GM19238 (cell line): ENCODE data around the gene NAA10.
A peak's percentile ranks its signal among the peaks of the same experiment; 100 is the strongest.

Experiments
- DNase-seq: peaks from one replicate; pipeline ENCODE4 v3.0.0; 2011; ENCODE audit warnings: low spot score; ENCODE audit not compliant: insufficient read length

Gene NAA10

DNA sequence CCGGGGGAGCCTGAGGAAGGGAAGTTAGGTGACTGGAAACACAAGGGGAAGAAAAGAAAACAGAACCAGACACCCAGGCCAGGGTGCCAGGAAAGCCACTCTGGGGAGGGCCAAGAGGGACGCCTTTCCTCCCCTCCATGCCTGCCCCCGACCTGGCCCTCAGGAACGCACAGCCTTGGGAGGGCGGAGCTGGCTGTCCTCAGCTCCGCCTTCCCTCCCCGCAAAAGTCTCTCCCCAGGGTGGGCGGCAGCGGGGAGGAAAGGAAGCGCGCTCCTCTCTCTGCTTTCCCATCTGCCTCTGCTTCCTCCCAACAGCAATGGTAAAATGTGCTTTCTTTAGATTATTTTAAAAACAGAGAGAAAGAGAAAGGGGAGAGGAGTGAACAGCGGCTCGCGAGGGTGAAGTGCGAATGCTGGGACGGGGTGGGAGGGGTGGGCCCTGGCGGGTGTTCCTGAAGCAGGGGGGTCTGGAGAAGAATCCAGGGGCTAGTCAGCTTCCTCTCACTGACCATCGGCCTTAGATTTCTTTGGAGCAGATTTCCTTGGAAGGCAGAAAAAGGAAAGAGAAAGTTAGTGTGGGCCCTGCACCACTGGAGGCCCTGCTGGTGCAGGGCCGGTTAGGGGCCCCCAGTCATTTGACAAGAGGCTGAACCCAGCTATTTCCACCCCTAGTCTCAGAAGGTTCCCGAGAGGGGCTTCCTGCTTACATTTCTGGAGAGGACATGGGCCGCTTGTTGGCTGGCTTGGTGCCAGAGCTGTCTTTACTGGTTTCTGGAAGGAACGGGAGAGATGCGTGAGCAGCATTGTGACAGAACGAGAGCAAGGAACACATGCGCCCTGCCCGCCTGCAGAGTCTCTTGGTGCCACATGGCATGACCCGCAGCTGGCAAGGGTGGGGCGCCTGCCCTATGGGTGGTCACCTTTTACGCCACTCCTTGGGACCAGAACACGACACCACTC is 14.3 kb upstream of the NAA10 start:
- no peak for DNase-seq

DNA sequence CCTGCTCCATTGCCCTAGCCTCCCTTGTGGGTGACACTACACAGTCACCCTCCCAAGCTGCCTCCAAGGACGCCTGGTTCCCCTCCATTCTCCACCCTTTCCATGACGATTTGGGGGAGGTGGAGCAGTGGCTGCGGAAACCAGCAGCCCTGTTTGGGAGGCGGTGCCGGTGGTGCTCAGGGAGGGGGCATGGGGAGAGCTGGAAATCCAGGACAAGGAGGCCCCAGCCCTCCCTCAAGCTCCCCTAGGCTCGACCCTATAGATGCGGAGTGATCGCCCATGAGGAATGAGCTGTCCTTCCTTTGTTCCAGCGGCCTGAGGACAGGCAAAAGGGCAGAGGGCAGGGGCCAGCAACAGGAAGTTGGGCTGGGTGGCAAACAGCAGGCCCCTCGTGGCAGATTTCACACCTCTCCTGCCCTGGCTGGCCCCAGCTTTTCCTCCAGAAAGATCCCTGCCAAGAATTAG is 13.2 kb upstream of the NAA10 start:
- no peak for DNase-seq

DNA sequence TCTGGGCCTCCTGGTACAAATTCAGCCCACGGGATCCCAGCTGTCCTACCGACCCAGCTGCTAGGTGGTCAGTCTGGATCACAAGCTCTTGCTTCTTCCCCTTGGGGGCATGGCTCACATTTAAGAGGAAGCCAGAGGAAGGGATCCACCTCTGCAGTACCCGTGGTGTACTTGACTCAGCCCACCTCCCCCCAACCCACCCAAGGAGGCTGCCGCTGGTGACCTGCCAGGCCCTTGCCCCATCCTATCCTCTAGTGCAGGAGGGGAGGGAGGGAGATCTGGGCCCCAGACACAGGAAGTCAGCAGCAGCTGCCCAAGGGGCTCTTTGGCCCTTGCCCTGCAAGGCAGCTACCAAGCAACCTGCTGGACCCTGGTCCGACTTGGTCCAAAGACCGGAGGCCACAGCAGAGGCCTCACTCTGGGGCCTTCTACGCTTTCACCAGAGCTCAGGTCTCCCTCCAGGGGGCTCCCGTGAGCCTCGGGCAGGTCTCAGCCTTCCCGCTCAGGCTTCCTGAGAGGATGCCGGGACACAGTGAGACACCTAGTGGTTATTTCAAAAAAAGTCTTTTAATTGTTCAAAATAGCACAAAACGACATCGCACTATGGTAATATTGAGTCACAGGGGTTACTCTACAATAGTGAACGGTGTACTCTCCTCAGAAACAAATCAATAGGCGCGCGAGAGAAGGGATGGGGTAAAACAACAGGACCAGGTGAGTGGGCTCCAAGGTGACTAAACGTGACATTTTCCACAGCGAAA is 12.4 kb upstream of the NAA10 start:
- peak; percentile 88 for DNase-seq

DNA sequence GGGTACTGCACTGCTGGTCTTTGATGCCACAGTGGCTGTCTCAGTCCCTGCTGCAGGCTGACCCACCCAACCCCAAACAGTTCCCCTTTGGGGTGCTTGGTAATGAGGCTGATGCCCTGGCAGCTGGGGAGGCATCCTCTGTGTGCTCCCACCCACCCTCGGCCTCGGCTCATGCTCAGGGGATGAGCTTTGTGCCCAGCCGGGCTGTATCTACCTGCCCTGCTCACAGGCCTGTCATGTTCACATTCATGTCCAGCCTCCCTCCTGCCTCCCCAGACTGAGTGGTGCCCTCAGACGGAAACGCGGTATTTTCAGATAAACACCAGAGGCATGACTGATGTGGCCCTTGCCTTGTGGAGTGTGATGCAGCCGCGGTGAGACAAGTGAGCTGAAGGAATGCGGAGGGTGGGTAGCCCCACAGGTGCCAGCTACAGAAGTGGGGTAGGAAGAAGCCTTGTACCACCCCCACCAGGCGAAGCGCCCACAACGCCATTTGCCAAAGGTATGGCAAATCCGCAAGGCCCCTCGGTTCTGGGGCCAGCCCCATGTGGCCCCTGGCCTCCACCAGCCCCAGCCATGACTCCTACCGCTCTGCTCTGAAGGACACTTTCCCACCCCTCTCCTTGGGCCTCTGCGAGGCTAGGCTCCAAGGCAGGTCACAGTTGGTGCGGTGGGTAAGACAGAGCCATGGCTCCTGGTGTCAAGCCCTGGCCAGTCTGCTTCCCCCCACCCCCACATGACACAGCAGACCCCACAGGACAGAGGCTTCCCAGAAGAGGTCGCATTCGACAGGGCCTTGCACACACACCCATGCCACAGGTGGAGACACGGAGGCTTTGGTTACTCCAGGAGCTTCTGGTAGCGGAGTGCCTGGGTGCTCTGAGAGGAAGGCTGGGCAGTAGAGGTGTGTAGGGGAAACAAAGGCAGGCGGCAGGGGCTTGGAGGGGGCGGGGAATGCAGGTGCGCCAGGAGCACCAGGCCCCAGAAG is 11.4 kb upstream of the NAA10 start:
- DNase-seq, result no peak

DNA sequence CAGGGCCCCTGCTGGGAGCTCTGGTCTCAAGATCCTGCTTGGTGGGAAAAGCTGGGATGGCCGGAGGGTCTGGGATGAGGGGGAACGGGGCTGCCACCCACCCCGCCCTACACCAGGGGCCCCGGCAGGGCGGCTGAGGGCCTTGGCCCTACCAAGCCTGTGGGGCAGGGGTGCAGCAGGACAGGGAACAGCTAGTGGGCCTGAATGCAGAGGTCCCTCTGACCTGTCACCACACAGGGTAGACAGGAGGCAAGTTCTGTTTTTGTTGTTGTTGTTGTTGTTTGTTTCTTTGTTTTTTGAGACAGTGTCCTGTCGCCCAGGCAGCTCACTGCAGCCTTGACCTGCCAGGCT is 9.9 kb upstream of the NAA10 start:
- DNase-seq, result no peak

DNA sequence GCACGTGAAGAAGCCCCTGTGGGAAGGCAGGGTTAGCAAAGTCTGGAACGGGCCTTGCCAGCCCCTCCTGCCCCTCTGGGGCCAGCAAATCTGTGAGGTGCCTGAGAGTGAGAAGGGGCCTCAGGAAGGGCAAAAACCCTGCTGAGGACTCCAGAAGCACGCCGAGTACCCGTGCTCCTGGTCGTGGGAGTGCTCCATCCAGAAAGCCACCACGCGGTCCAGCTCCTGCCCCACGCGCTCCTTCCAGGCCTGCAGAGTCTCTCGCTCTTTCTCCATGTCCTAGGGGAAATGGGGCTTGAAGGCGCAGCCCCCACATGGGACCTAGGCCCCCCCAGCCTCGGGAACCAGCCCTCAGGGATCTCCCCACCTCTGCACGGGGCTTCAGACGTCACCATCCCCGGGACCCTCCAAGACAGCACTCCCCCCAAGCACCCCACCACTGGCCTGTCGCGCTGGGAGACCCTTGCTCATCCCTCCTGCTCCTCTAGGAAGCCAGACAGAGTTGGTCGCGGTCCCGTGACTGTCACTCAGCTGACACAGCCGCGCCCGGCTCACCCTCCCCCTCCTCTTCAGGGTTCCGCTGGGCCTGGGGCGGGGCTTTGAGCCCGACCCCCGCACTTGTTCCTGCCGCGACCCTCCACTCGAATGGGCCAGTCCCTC is 9.4 kb upstream of the NAA10 start, which contains the start of gene RENBP:
Gene RENBP, minus strand, starts transcription at position 504 of the 660 bp plus-strand sequence. Its CDS starts 33 bp downstream, at position 471.
- DNase-seq, result peak; percentile 49

DNA sequence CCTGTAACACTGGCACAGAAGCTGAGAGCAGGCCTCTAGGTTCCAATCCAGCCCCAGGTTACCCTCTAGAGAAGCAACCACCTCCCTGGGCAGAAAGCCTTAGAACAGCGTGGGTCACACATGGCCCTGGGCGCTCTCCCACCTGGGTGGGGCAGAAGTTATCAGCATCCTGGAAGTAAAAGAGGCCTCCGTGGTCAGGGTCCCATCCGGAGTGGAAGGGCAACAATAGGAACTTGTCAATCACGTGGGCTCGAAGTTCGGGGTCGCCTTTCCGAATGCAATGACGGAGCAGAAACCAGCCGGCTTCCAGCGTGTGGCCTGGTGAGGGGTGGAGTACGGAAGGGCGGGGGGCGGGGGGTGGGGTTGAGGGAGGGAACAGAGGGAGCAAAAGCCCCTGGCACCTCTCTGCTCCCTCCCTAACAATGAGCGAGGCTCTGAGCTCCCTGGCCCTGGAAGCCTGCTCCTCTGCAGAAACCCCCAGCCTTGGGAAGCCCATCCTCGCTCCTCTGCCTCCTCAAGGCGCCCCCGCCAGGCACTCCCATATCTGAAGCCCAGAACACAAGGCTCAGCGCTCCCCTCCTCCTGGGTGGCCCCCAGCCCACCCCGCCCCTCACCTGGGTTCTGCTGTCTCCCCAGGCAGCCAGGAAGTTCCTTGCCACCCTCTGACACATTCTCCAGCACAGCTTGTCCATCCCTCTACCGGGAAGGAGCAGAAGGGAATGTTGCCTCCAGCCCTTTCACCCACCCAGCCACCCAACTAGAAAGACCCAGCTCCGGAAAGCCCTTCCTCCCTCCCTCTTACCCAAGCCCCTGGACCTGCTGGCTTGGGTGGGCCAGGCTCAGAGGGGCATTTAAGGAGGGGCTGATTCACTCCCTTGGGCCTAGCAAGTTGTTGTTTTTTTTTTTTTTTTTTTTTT is 6.8 kb upstream of the NAA10 start:
- no peak for DNase-seq

DNA sequence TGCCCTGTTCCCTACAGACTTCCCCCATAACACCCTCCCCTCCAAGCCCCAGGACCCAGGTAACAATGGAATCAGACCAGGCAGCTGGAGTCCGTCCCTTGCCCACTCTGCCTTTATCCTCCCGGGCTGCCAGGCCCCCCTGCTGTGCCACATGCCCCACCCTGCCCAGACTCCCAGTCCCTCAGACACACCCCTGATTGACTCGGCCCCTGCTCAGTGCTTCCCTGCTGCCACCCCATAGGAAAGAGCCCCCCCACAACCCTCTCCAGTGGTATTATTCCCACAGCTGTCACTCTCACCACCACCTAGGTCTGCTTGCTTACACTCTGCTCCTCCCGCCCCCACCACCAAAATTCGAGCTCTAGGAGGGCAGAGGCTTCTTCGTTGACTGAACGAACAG is 4.7 kb upstream of the NAA10 start:
- no peak for DNase-seq

DNA sequence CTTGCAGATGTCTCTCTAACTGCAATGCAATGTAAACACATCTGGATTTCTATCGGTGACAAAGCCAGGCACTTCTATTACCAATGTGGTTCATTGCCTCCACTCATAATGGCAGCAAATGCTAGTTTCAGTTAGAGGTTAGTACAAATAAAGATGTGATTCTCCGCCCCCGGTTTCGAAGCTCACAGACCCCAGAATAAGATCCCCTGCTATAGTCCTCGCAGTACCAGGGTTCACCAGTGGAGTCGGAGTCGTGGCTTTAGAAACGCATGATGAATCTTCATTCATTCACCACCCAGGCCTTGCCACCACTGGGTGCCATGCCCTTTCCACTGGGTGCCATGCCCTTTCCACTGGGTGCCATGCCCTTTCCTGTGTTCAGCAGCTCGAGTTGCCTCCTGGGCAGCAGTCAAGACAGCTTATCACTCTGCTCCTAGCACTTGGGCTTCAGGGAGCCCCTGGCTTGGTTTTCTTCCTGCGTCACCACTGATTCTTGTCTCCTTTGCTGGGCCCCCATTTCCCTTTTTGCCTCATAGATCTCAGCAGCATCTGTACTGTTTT is 3.5 kb upstream of the NAA10 start:
- DNase-seq, result no peak

DNA sequence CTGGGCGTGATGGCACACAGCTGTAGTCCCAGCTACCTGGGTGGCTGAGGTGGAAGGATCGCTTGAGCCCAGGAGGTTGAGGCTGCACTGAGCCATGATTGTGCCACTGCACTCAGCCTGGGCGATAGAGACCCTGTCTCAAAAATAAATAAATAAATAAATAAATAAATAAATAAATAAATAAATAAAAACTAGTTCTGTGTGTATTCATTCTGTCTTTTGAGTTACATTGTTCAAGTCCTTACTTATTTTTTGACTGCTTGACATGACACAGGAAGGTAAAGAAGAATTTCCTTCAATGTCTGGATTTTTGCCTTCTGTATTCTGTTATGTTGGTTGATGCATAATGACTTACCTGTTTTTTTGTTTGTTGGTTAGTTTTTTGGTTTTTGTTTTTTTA is 2.2 kb upstream of the NAA10 start:
- no peak for DNase-seq

DNA sequence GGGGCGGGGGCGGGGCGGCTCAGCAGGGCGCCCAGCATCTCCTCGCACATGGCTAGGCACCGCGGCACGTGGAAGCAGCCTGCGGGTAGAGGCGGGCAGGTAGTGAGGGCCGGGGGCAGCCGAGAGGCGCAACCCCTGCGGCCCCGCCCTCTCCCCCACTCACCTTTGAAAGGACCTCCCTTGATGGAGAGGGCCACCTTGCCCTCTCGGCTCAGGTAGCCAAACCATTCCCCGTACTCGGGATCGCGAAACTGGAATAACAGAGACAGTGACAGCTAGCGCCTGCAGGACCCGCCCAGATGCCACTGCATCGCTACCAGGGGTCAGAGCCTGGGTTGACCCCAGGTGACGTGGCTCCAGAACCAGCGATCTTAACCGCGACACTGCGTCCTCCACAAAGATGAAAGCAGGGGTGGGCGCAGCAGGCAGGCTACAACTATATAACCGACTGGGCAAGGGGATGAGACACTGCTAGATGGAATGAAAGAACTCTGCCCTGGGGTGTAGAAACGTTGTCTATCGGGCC is 552 bp upstream of the NAA10 start:
- no peak for DNase-seq

DNA sequence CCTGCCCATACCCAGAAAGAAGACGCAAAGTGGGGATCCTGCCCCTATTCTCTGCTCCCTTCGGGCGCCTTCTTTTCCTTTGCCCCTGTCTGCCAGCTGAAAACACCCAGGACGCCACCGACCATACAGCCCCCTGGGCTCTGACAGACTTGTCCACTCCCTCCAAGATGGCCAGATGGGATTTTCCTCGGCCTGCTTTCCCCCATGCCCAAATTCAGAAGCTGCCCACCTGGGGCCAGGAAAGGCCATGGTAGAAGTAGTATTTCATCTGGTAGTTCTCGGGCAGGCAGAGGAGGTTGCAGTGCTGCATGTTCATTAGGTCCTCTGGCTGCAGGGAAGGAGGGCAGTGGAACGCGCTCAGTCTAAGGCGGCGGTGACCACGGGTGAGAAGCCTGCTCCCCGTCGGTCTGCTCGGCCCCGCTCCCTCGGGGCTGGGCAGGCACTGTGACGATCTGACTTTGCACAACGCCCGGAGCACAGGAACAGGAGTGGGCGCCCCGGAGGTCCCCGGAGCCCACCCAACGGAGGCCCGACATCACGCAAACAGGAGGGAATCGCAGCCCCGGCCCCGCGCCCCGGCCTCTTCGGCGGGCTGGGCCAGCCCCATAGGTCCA is 582 bp downstream of the NAA10 start:
- DNase-seq, result no peak

DNA sequence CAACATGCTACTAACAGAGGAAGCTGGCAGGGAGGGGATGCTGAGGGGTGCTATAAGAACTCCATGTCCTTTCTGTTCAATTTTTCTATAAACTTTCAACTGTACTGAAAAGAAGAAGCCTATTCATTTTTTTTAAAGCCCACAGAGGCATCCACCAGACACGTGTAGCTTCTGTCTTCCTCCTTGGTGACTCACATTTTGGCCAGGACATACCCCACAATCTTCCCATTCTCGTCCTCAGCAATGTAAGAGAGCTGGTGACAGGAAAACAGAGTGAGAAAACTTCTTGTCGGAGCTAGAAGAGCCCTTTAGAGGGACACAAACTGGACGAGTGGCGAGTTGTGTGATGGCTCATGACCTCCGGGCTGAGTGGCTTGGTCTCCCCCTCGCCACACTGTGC is 1.1 kb downstream of the NAA10 start:
- DNase-seq, result no peak

DNA sequence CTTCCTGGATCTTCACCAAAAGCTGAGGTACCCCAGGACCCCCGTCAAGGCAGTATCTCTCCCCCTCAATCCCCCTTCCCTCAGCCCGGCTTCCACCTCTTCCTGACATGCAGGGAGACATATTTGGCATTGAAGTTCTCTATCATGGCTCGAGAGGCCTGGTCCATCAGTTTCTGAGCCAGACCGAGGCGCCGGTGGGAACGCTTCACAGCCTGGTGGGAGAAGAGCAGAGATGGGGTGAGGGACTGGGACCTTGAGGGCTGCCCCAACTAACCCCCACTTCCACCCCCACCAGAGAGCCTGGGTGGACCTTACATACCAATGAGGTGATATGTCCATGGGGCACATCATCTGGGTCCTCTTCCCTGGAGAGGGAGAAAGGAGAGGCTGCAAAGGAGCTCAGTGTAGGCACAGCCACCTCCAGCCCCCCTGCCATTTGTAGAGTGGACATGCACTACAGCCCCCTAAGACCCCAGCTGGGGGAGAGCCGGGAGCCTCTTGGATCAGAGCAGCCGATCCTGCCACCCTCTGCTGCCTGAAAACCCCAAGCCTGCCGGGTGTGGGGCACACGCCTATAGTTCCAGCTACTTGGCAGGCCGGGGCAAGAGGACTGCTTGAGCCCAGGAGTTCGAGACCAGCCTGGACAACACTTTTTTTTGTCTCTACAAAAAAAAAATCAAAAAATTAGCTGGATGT is 2.5 kb downstream of the NAA10 start:
- DNase-seq, result no peak

DNA sequence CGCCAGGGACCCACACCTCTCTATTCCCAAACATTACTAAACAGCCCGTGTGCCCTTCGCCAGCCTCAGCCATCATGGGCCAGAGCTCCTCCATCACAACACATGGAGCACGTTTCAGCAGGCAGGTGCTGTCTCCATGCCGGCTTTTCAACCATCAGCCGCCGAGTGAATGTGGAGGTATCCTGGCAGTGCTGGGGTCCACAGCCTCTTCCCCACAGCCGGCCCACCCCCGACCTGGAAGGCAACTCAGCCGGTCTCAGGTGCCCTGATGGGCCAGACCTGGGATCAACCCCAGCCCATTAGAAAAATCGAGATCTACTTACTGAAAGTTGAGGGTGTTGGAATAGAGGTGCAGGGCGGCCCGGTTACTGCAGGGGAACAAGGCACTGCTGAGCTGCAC is 3.1 kb downstream of the NAA10 start:
- no peak for DNase-seq

DNA sequence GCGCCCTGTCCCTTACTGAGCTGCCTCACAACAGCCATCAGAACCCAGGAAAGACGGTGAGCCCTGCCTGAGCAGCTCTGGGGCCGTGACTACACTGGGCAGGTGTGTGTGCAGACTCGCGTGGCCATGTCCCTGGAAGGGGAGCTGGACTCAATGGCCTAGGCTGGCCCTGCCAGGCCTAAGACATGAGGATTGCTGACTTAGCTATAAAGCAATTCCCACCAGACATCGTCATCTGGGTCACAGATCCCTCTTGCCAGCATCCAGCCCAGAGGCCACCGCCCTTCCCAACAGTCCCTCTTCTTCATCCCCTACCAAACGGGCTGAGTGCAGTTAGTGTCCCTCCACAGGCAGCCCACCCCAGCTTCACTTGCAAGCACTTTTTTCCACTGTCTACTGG is 3.7 kb downstream of the NAA10 start:
- DNase-seq, result no peak

DNA sequence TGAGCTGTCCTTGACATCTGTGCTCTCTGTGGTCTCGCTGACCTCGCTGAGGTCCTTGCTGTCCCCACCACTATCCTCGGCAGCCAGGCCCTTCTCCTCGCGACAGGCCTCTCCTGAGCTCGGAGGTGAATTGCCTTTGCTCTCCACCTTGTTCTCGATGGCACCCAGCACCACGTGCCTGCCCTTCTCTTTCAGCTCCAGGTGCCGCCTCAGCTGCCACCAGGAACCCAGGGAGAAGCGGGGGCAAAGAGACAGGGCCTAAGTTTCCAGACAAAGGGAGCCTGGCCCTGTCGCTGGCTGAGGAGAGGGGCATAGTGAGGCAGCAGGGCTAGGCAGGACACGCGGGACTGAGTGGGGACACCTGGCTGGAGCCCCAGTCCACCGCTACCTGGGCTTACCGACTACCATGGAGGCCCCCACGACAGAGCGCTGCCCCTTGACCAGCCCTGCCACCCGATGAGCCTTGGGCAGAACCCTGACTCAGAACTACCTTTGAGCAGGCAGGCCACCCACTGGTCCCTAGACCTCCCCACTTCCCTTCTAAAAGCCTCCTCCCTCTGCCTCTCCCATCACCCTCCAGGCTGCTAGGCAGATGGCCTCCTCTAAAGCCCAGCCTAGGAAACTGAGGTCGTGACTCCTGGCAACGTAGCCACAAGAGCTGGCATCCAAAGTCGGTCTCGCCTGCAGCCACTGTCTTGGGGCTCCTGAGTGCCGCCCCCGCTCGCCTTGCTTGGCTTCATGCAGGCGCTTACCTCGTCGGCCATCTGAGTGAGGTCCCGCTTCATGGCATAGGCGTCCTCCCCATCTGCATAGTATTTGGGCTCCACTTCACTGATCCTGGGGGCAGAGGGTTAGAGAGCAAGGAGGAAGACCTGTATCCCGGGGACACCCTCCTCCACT is 4.6 kb downstream of the NAA10 start:
- no peak for DNase-seq
